Fibroblast of gingiva (primary cell): ENCODE data around the gene PWWP2A.
A peak's percentile ranks its signal among the peaks of the same experiment; 100 is the strongest.

Experiments used
- DNase-seq: peaks from one replicate; pipeline ENCODE4 v3.0.0-alpha.2; 2011; ENCODE audit warnings: low read depth

The PWWP2A gene

GRCh38 chr5:160133071-160133917 lies 14.0 kb upstream of the PWWP2A start:
- peak; percentile 30 for DNase-seq

DNA sequence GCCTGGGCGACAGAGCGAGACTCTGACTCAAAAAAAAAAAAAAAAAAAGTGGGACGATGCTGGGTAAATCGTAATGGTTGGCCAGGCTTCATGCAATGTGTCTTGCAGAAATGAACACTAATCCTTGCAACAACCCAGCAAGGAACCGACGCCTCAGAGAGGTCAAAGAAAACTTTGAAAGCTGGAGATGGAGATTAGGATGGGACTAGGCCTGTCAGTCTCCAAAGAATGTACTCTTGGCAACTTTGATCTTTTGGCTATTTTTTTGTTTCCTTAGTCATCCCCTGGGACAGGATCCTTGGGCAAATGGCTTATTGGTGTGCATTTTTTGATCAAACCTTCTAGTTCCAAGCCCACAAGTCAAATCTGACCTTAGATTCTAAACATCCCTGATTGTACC lies 10.6 kb upstream of the PWWP2A start:
- DNase-seq: peak; percentile 7

- DNase-seq: no peak
Measured at GRCh38 chr5:160128632-160129031, 9.4 kb upstream of the PWWP2A start.

- no peak for DNase-seq
Measured at GRCh38 chr5:160119905-160120266, 636 bp upstream of the PWWP2A start.

GRCh38 chr5:160118349-160119141 lies 705 bp downstream of the PWWP2A start:
- peak; percentile 22 for DNase-seq

GRCh38 chr5:160116991-160117390 lies 2.3 kb downstream of the PWWP2A start:
- no peak for DNase-seq

GRCh38 chr5:160108124-160108523 lies 11.1 kb downstream of the PWWP2A start:
- no peak for DNase-seq

- DNase-seq: peak; percentile 32
Measured at GRCh38 chr5:160105686-160106360, 13.4 kb downstream of the PWWP2A start.

- peak; percentile 59 for DNase-seq
Measured at GRCh38 chr5:160097991-160098390, 21.3 kb downstream of the PWWP2A start.

DNA sequence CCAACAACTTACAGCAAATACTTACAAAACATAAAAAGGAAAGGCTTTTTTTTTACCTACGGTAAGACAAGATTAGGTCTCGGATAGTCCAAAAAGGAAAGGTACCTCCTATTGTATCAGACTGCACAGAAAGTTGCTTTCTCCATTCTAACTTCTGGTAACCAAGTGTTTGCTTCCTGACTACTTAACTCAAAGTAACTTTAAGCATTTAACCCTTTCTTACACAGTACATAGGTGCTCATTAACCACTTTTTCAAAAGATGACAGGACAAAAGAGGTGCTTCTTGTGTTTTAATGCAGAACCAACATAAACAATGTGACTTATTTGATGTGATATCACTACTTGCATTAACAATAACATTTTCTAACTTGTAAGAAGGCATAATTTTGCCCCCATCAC lies 23.1 kb downstream of the PWWP2A start:
- no peak for DNase-seq

- no peak for DNase-seq
Measured at GRCh38 chr5:160092960-160093707, 26.1 kb downstream of the PWWP2A start.

- DNase-seq: no peak
Measured at GRCh38 chr5:160092514-160092913, 26.7 kb downstream of the PWWP2A start.

- DNase-seq: no peak
Measured at GRCh38 chr5:160090059-160090458, 29.2 kb downstream of the PWWP2A start.

DNA sequence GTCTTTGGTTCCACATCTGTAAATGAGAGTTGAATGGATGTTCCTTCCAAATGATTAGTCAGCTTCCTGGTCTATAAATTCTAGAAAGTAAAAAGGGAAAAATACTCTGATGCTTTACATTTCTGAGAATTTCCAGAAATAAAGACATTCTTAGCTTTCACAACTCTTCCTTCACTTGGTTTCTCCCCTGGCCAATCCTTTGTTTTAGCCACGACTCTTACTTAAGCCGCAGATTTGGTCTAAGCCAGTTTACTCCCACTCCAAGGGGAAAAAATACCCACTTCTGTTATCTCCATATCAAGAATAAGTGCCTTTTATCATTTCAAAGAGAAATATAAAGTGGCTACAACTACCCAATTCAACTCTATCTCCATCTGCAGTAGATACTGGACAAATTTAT lies 29.7 kb downstream of the PWWP2A start:
- no peak for DNase-seq

GRCh38 chr5:160088805-160089204 lies 30.4 kb downstream of the PWWP2A start:
- DNase-seq: no peak

- no peak for DNase-seq
Measured at GRCh38 chr5:160087199-160087598, 32.1 kb downstream of the PWWP2A start.

- no peak for DNase-seq
Measured at GRCh38 chr5:160084144-160084543, 35.1 kb downstream of the PWWP2A start.

DNA sequence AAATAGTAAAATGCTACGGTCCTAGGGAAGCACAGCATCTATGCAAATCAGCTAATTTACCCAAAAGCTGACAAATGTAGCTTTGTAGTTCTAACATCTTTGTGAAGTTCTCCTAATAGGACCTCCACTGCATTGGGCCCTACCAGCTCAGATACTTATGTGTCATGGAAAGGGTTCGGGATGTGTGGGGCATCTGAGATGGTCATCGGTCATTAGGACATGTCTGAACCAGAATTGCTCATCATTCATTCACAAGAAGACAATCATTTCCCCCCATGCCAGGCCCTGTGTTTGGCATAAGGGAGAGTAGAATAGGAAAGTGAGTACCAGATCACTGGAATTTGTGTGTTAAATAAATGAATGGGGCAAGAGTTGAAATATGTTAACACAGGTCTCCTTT lies 35.7 kb downstream of the PWWP2A start:
- no peak for DNase-seq

GRCh38 chr5:160082614-160083500 lies 36.4 kb downstream of the PWWP2A start:
- peak; percentile 47 for DNase-seq

- DNase-seq: no peak
Measured at GRCh38 chr5:160081495-160081894, 37.8 kb downstream of the PWWP2A start.

DNA sequence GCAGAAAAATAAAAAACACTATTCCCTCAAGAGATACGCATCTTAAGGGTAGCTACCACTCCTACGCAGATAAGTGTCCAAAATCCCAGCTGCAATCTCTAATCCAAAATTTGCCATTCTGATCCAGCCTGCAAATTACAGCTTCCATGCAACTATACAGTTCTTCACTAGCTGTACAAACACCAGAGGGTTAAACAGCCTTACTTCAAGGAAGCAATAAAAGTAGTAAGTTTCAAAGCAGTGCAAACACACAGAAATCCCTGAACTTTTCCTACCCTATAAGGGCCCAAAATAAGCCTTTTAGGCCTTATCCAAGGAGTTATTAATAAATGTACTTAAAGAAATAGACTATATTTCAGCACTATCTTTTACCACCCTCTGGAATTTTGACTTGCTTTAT lies 39.5 kb downstream of the PWWP2A start:
- no peak for DNase-seq
